ENCODE results near the gene SERTM1. TPM values are rescaled to one million over a fixed set of nuclear protein-coding genes. Genes with fewer than 3 reads are reported as not detected.

Gene SERTM1
- total and polyA plus RNA-seq, 12 donors: 0.13 to 1.2 (median 0.37) TPM; not detected in 1

GRCh38 chr13:36715841-36716240 is 42.0 kb downstream of the SERTM1 start:
- TF ChIP-seq, protein P1, sequence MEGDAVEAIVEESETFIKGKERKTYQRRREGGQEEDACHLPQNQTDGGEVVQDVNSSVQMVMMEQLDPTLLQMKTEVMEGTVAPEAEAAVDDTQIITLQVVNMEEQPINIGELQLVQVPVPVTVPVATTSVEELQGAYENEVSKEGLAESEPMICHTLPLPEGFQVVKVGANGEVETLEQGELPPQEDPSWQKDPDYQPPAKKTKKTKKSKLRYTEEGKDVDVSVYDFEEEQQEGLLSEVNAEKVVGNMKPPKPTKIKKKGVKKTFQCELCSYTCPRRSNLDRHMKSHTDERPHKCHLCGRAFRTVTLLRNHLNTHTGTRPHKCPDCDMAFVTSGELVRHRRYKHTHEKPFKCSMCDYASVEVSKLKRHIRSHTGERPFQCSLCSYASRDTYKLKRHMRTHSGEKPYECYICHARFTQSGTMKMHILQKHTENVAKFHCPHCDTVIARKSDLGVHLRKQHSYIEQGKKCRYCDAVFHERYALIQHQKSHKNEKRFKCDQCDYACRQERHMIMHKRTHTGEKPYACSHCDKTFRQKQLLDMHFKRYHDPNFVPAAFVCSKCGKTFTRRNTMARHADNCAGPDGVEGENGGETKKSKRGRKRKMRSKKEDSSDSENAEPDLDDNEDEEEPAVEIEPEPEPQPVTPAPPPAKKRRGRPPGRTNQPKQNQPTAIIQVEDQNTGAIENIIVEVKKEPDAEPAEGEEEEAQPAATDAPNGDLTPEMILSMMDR (IDR thresholded peaks at IDR 0.05): no peak
- intact Hi-C loops (cut with DNase I): no loop called here
- Histone ChIP-seq H3K4me3 (no peak overlapping the region), H3K9me3 (no peaks in the 10 kb centered on the region), H3K27me3 (peaks cover 0 to 27% (median 0%) of the 10 kb centered on the region in 7 donors), H3K27ac (no peak overlapping the region), H3K36me3 (no peaks in the 10 kb centered on the region), H3K4me1 (no peaks in the 10 kb centered on the region)
- DNase-seq (no peak), ATAC-seq (no peak)
- WGBS, 2 donors: 5 to 22% methylated on average over 1 of the region's 1 CpG

- Histone ChIP-seq H3K4me3 (no peak overlapping the region), H3K36me3 (no peaks in the 10 kb centered on the region), H3K9me3 (no peaks in the 10 kb centered on the region), H3K4me1 (no peaks in the 10 kb centered on the region), H3K27me3 (peaks cover 0 to 26% (median 5%) of the 10 kb centered on the region in 7 donors), H3K27ac (no peak overlapping the region)
- no peak for DNase-seq
- intact Hi-C loops (cut with DNase I): no loop called here
- ATAC-seq: no peak
- TF ChIP-seq, protein P1 (IDR thresholded peaks at IDR 0.05): no peak
- WGBS, 2 donors: 88% methylated on average over 2 of the region's 2 CpGs
Observed at GRCh38 chr13:36717017-36717416, 43.2 kb downstream of the SERTM1 start.

DNA sequence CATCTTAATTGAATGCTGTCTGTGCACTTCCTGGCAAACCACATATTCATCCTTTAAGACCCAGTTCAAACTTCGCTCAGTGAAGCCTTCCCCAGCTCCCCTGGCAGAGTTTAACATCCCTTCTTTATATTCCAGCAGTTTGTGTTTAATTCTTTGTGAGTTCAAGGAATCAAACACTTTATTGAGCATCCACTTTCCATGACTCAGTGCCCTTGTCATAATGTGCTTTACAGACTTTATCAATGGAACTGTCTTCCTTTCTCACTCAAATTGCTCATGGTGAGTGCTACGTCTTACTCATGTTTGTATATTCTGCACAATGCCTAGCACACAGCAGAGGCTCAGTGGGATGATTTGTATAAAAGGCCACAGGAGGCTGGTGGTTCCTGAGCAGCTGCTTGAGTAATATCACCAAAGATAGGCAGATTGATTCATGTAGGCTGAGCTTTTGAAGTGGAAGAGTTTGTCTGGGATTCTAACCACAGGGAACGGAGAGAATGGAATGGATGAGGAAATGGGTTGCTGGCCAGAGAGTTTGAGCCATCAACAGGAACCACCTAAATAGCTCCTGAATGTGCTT is 44.2 kb downstream of the SERTM1 start:
- no peak overlapping the region for H3K27ac ChIP-seq
- peaks cover 0 to 27% (median 5%) of the 10 kb centered on the region in 7 donors for H3K27me3 ChIP-seq
- H3K36me3 ChIP-seq: no peaks in the 10 kb centered on the region
- H3K4me1 ChIP-seq: no peaks in the 10 kb centered on the region
- no peak overlapping the region for H3K4me3 ChIP-seq
- 66 to 72% methylated on average over 3 of the region's 3 CpGs for WGBS, 2 donors
- intact Hi-C loops (cut with DNase I): no loop called here
- no peak for DNase-seq
- TF ChIP-seq, protein P1 (IDR thresholded peaks at IDR 0.05): no peak
- ATAC-seq: no peak
- no peaks in the 10 kb centered on the region for H3K9me3 ChIP-seq

DNA sequence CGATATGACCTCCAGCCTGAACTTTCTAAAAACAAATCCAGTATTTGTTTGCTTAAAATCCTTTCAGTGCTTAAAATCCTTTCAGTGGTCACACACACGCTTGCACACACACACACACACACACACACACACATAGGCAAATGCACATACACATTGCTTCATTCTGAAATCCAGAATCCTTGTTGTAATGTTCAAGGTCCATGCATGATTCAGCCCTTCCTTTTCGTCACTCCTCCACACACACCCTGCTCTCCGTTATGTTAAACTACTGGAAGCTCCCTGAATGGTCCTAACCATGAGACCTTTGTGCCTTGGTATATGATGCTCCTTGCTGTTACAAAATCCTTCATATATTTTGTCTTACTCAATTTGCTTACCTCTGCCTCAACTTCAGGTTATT is 44.9 kb downstream of the SERTM1 start:
- no peak overlapping the region for H3K27ac ChIP-seq
- H3K4me1 ChIP-seq: no peaks in the 10 kb centered on the region
- peaks cover 0 to 23% (median 5%) of the 10 kb centered on the region in 7 donors for H3K27me3 ChIP-seq

More for the DNA sequence above, 44.9 kb downstream of the SERTM1 start:
- no peaks in the 10 kb centered on the region for H3K36me3 ChIP-seq
- 80 to 90% methylated on average over 4 of the region's 4 CpGs for WGBS, 2 donors
- TF ChIP-seq, protein P1 (IDR thresholded peaks at IDR 0.05): no peak
- H3K9me3 ChIP-seq: no peaks in the 10 kb centered on the region
- no peak overlapping the region for H3K4me3 ChIP-seq
- intact Hi-C loops (cut with DNase I): no loop called here
- ATAC-seq: no peak
- DNase-seq: no peak
